GM12878 (cell line): ENCODE measurements around the gene EMID1.

ENCODE experiments used
- BACH1 ChIP-seq: fragments of 450-650 bp; IDR thresholded peaks from 2 replicates; pipeline ENCODE4 v1.6.1; 2017; ENCODE audit warnings: mild to moderate bottlenecking, borderline replicate concordance
- CTCF ChIP-seq, 3 experiments: IDR thresholded peaks in 2 of 3; conservative IDR thresholded peaks in 1 of 3; 2 replicates each; pipeline ENCODE4 v1.5.1; 2011; ENCODE audit warnings: low read depth in 3 of 3, low read length in 3 of 3, mild to moderate bottlenecking in 3 of 3, control low read depth in 2 of 3, moderate library complexity in 2 of 3, inconsistent platforms in 1 of 3, mixed read lengths in 1 of 3; ENCODE audit not compliant: control insufficient read depth in 2 of 3, insufficient read depth in 1 of 3; ENCODE audit errors: extremely low read depth in 1 of 3
- HDAC2 ChIP-seq: fragments of 200-600 bp; sonication (generic); IDR thresholded peaks from 2 replicates; pipeline ENCODE4 v1.6.1; 2017
- RFX5 ChIP-seq: IDR thresholded peaks from 2 replicates; pipeline ENCODE4 v1.6.1; 2011; ENCODE audit warnings: low read depth, low read length, improper control_type of control experiment
- SRF ChIP-seq, 2 experiments: IDR thresholded peaks; 2 replicates each; pipeline ENCODE4 v1.6.1; 2011; ENCODE audit warnings: low read depth in 2 of 2, low read length in 2 of 2, mild to moderate bottlenecking in 1 of 2, moderate library complexity in 1 of 2
- YY1 ChIP-seq: IDR thresholded peaks from 2 replicates; pipeline ENCODE4 v1.6.1; 2011; ENCODE audit warnings: low read depth, mild to moderate bottlenecking, low read length

- TF ChIP-seq RFX5, result no peak
- no peak for TF ChIP-seq SRF (IDR thresholded peaks at IDR 0.05; ENCODE audit: low read depth in 2 of 2, low read length in 2 of 2)
- TF ChIP-seq HDAC2, result no peak
- TF ChIP-seq YY1, result no peak
- TF ChIP-seq CTCF (IDR thresholded peaks at IDR 0.05 in 2 of 3, conservative IDR thresholded peaks at IDR 0.05 in 1 of 3; ENCODE audit: control insufficient read depth in 2 of 3, extremely low read depth in 1 of 3, insufficient read depth in 1 of 3, low read depth in 3 of 3, low read length in 3 of 3), result no peak
- TF ChIP-seq BACH1, result no peak
Observed at GRCh38 chr22:29190051-29190450, 15.6 kb upstream of the EMID1 start.
